HepG2 (cell line): ENCODE results near the gene C11orf68. TPM values are rescaled to one million over a fixed set of nuclear protein-coding genes. Genes with fewer than 3 reads are reported as not detected.

Experiments
- CENPT ChIP-seq: sonication (generic); formaldehyde crosslinking; IDR thresholded peaks from 2 replicates; pipeline ENCODE4 v1.8.0; 2022; ENCODE audit warnings: low read depth, mild to moderate bottlenecking, moderate library complexity, missing genetic modification reagents
- E2F2 ChIP-seq: sonication (generic); formaldehyde crosslinking; IDR thresholded peaks from 2 replicates; pipeline ENCODE4 v1.4.0; 2020; ENCODE audit warnings: missing genetic modification reagents, borderline replicate concordance
- ELF4 ChIP-seq: sonication (generic); formaldehyde crosslinking; IDR thresholded peaks from 2 replicates; pipeline ENCODE4 v1.5.0; 2020; ENCODE audit warnings: missing genetic modification reagents, mild to moderate bottlenecking, moderate library complexity, borderline replicate concordance
- GRHL1 ChIP-seq: sonication (generic); formaldehyde crosslinking; conservative IDR thresholded peaks from 2 replicates; pipeline ENCODE4 v1.8.0; 2022; ENCODE audit warnings: missing genetic modification reagents
- HIC2 ChIP-seq: sonication (generic); formaldehyde crosslinking; IDR thresholded peaks from 2 replicates; pipeline ENCODE4 v1.9.0; 2022; ENCODE audit warnings: low read depth, missing genetic modification reagents
- KDM5B ChIP-seq: sonication (generic); formaldehyde crosslinking; IDR thresholded peaks from 2 replicates; pipeline ENCODE4 v1.4.0; 2020; ENCODE audit warnings: missing genetic modification reagents, mild to moderate bottlenecking, borderline replicate concordance
- MIER3 ChIP-seq: IDR thresholded peaks from 2 replicates; pipeline ENCODE4 v1.6.1; 2016; ENCODE audit warnings: missing compliant biosample characterization, borderline replicate concordance
- POLR2G ChIP-seq: fragments of 200-400 bp; formaldehyde crosslinking; IDR thresholded peaks from 2 replicates; pipeline ENCODE4 v1.6.1; 2018; ENCODE audit warnings: mild to moderate bottlenecking, low read depth, low read length, moderate library complexity
- SMAD9 ChIP-seq: sonication (generic); formaldehyde crosslinking; IDR thresholded peaks from 2 replicates; pipeline ENCODE4 v1.5.1; 2020; ENCODE audit warnings: mild to moderate bottlenecking, missing genetic modification reagents
- ZNF264 ChIP-seq: sonication (generic); formaldehyde crosslinking; IDR thresholded peaks from 2 replicates; pipeline ENCODE4 v1.4.0; 2020; ENCODE audit warnings: missing genetic modification reagents
- ZNF318 ChIP-seq: sonication (generic); formaldehyde crosslinking; IDR thresholded peaks from 2 replicates; pipeline ENCODE4 v1.4.0; 2020; ENCODE audit warnings: mild to moderate bottlenecking, missing genetic modification reagents
- ZNF468 ChIP-seq: sonication (generic); formaldehyde crosslinking; IDR thresholded peaks from 2 replicates; pipeline ENCODE4 v1.8.0; 2022; ENCODE audit warnings: mild to moderate bottlenecking, moderate library complexity, missing genetic modification reagents
- ZNF510 ChIP-seq: sonication (generic); formaldehyde crosslinking; IDR thresholded peaks from 2 replicates; pipeline ENCODE4 v1.4.0; 2020; ENCODE audit warnings: low read depth, mild to moderate bottlenecking, missing genetic modification reagents
- ZSCAN21 ChIP-seq: sonication (generic); formaldehyde crosslinking; IDR thresholded peaks from 2 replicates; pipeline ENCODE4 v1.8.0; 2022; ENCODE audit warnings: mild to moderate bottlenecking, missing genetic modification reagents, moderate library complexity, borderline replicate concordance
- polyA plus RNA-seq, 8 experiments: library from polyadenylated mRNA; depleted of rRNA in 3 of 8; stranded (reverse) in 7 of 8; unstranded in 1 of 8; fragments of >200 nt; fragmentation: Illumina TruSeq in 4 of 8; extraction: Trizol in 4 of 8; gene quantifications; 2 replicates each; pipeline versions ENCODE4 v1.2.1 to v1.2.3, GENCODE V29; 2011 to 2016; ENCODE audit warnings: low read depth in 4 of 8, missing spikeins in 1 of 8, mixed read lengths in 1 of 8; ENCODE audit not compliant: insufficient read depth in 1 of 8
- total RNA-seq, 5 experiments: library from RNA; depleted of rRNA; stranded (reverse); fragments of >200 nt; fragmentation: Illumina TruSeq; extraction: Trizol; gene quantifications; 2 replicates each; pipeline ENCODE4 v1.2.3, GENCODE V29; 2016; ENCODE audit warnings: low read depth in 1 of 5

The C11orf68 gene
- total and polyA plus RNA-seq, 2 of the 13 experiments (the other 11 are each of a cell fraction or from before 2014, with no cell fraction given): 8.4 to 28.3 TPM

GRCh38 chr11:65891219-65892136, 27.4 kb downstream of the C11orf68 start (continued):
- TF ChIP-seq MIER3 (CRISPR knock-in tag): no peak
- TF ChIP-seq GRHL1 (CRISPR knock-in tag): no peak
- peak; percentile 61; the same call in 1 of the 2 replicates for TF ChIP-seq ZSCAN21
- no peak for TF ChIP-seq ZNF510
- TF ChIP-seq CENPT (CRISPR knock-in tag): peak; percentile 75; the same call in 1 of the 2 replicates
- TF ChIP-seq ELF4 (CRISPR knock-in tag): no peak
- TF ChIP-seq HIC2 (CRISPR knock-in tag): peak; percentile 69
- no peak for TF ChIP-seq E2F2 (CRISPR knock-in tag)
- no peak for TF ChIP-seq SMAD9 (CRISPR knock-in tag)
- no peak for TF ChIP-seq ZNF318 (CRISPR knock-in tag)
- TF ChIP-seq ZNF468 (CRISPR knock-in tag): no peak
- TF ChIP-seq ZNF264 (CRISPR knock-in tag): peak; percentile 18; the same call in 1 of the 2 replicates
- peak; percentile 76 for TF ChIP-seq POLR2G
- peak; percentile 56; the same call in 1 of the 2 replicates for TF ChIP-seq KDM5B (CRISPR knock-in tag)
